Right lobe of liver (tissue), 6 donors: Measurements from ENCODE around the gene FAAH. TPM values are rescaled to one million over a fixed set of nuclear protein-coding genes. Genes with fewer than 3 reads are reported as not detected.
A peak's percentile ranks its signal among the peaks of the same experiment; 100 is the strongest.

Experiments used
- ATAC-seq, 4 donors: fragments of 200-7000 bp; cut with Tn5 transposase; one replicate each; pipeline ENCODE4 v1.9.1; 2020; ENCODE audit warnings: mild to moderate bottlenecking in 4 of 4, moderate library complexity in 4 of 4
- DNase-seq, 3 donors: peaks; one replicate each; pipeline ENCODE4 v3.0.0-alpha.2; 2020
- H3K27ac ChIP-seq, 3 donors: fragments of 200-600 bp; one replicate each; pipeline ENCODE4 v1.8.0; 2022
- H3K27me3 ChIP-seq, 2 donors: fragments of 200-600 bp; one replicate each; pipeline ENCODE4 v1.8.0; 2022
- H3K36me3 ChIP-seq, 4 donors: fragments of 200-600 bp; sonication (generic) in 1 of 4; one replicate each; pipeline versions ENCODE4 v1.5.1 to v1.8.0; 2017 to 2022; ENCODE audit warnings: control low read depth in 1 of 4
- H3K4me1 ChIP-seq, 4 donors: fragments of 200-600 bp; sonication (generic) in 1 of 4; one replicate each; pipeline versions ENCODE4 v1.5.1 to v1.8.0; 2017 to 2022; ENCODE audit warnings: control low read depth in 1 of 4
- H3K4me3 ChIP-seq, 3 donors: fragments of 200-600 bp; one replicate each; pipeline ENCODE4 v1.8.0; 2022
- H3K9me3 ChIP-seq, 4 donors: fragments of 200-600 bp; sonication (generic) in 1 of 4; one replicate each; pipeline versions ENCODE4 v1.5.1 to v1.8.0; 2017 to 2022; ENCODE audit warnings: control low read depth in 1 of 4
- POLR2A ChIP-seq: fragments of 450-650 bp; IDR thresholded peaks from one replicate; pipeline ENCODE4 v1.6.1; 2017; ENCODE audit warnings: antibody characterized with exemption, mild to moderate bottlenecking
- WGBS: methylation state at CpG from one replicate; pipeline ENCODE4 v1.1.6; 2018; ENCODE audit warnings: low coverage, low lambda C conversion rate; ENCODE audit not compliant: insufficient coverage; ENCODE audit errors: missing lambda C conversion rate; 5-methylcytosine and 5-hydroxymethylcytosine counted together
- intact Hi-C, 2 donors: fragments of 100-400 bp; cut with DNase I; formaldehyde crosslinking; loops; one replicate each; pipeline versions ENCODE4 v1.11.2 to v1.14.1; 2022
- total RNA-seq, 6 experiments: library from RNA; depleted of rRNA in 2 of 6; stranded (reverse); fragments of >200 nt in 2 of 6; fragmentation: NEBNext Ultra II Directional in 3 of 6; extraction: Animal tissue kit (Norgen Biotek cat#: 25700) in 3 of 6; gene quantifications; one replicate each; pipeline versions ENCODE4 v1.1.0 to v1.2.4, GENCODE V29; 2016 to 2023
- TF ChIP-seq, protein P1 (sequence below), 4 donors: fragments of 200-600 bp in 3 of 4; fragments of 450-650 bp in 1 of 4; IDR thresholded peaks; one replicate each; pipeline versions ENCODE4 v1.5.1 to v1.8.0; 2016 to 2022; ENCODE audit warnings: antibody characterized with exemption in 4 of 4, mild to moderate bottlenecking in 2 of 4
- donor health status: DM: no; HTN: yes; CAD: no.
- donor health status: DM: no; HTN: no; CAD: no.
- donor health status: DM: no; HTN: no; CAD: no.
- donor health status: DM: no; HTN: yes; CAD: no.
- donor health status: DM: no; HTN: yes; CAD: no.

The FAAH gene
- total RNA-seq, 6 experiments from 2014 or later, result 26.6 to 48.7 (median 33.5) TPM

- TF ChIP-seq, protein P1, sequence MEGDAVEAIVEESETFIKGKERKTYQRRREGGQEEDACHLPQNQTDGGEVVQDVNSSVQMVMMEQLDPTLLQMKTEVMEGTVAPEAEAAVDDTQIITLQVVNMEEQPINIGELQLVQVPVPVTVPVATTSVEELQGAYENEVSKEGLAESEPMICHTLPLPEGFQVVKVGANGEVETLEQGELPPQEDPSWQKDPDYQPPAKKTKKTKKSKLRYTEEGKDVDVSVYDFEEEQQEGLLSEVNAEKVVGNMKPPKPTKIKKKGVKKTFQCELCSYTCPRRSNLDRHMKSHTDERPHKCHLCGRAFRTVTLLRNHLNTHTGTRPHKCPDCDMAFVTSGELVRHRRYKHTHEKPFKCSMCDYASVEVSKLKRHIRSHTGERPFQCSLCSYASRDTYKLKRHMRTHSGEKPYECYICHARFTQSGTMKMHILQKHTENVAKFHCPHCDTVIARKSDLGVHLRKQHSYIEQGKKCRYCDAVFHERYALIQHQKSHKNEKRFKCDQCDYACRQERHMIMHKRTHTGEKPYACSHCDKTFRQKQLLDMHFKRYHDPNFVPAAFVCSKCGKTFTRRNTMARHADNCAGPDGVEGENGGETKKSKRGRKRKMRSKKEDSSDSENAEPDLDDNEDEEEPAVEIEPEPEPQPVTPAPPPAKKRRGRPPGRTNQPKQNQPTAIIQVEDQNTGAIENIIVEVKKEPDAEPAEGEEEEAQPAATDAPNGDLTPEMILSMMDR (IDR thresholded peaks at IDR 0.05), result no peak
- no peak for TF ChIP-seq POLR2A
- Histone ChIP-seq H3K9me3 (no peaks in the 10 kb centered on the region), H3K27me3 (no peaks in the 10 kb centered on the region), H3K4me1 (peaks cover 0 to 11% (median 5%) of the 10 kb centered on the region in 4 donors), H3K4me3 (no peak overlapping the region), H3K36me3 (no peaks in the 10 kb centered on the region), H3K27ac (no peak overlapping the region)
- intact Hi-C loops, result no loop called here
- 70% methylated on average over 5 of the region's 10 CpGs for WGBS
- ATAC-seq, result no peak
- DNase-seq, result no peak
Measured at GRCh38 chr1:46396441-46397398, 2.6 kb downstream of the FAAH start.

DNA sequence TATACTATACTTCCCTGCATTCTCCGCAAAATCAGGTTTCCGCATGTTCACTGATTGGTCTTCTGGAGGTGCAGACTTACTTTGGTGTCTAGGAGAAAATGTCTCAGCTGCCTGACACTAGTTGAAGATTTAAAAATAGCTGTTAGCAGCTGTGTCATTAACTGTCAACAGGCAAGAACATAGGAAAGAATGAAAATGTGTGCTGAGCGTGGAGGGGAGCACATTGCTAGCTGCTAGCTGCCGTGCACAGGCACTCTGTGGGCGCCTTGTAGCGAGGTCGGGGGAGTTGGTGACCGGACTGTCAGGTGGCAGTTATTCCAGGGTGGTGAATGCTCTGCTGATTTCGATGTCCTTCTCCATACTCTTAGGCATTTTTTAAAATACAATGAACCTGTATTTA is 5.2 kb downstream of the FAAH start:
- Histone ChIP-seq H3K4me1 (peaks cover 0 to 20% (median 6%) of the 10 kb centered on the region in 4 donors), H3K4me3 (no peak overlapping the region), H3K27me3 (no peaks in the 10 kb centered on the region), H3K27ac (no peak overlapping the region), H3K36me3 (no peaks in the 10 kb centered on the region), H3K9me3 (no peaks in the 10 kb centered on the region)
- no peak for TF ChIP-seq POLR2A
- TF ChIP-seq, protein P1 (IDR thresholded peaks at IDR 0.05), result no peak
- intact Hi-C loops, result no loop called here
- ATAC-seq, result no peak
- WGBS, result 81% methylated on average over 9 of the region's 9 CpGs
- DNase-seq, result no peak

DNA sequence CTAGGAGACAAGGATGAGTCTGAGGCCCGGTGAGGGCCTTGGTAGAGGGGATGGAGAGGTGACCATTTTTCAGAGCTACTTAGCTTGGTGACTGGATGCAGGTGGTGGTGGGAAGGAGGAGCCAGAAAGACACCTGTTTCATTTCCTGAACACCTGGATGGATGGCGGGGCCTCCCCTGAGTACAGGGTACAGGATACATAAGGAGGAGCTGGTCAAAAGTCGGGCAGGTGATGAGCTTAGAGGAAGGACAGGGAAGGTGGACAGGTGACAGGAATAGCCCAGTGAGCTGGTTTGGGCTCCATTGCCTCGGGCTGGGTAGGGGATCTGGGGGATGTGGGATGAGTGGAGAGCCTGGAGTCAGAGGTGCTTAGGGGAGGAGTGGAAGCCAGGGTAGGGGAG is 6.3 kb downstream of the FAAH start:
- Histone ChIP-seq H3K4me1 (peaks cover 0 to 17% (median 5%) of the 10 kb centered on the region in 4 donors), H3K4me3 (no peak overlapping the region), H3K27ac (no peak overlapping the region), H3K27me3 (no peaks in the 10 kb centered on the region), H3K36me3 (no peaks in the 10 kb centered on the region), H3K9me3 (no peaks in the 10 kb centered on the region)
- DNase-seq, result no peak
- WGBS, result 81% methylated on average over 4 of the region's 4 CpGs
- no peak for TF ChIP-seq POLR2A
- TF ChIP-seq, protein P1 (IDR thresholded peaks at IDR 0.05), result no peak
- no peak for ATAC-seq
- intact Hi-C loops, result no loop called here

DNA sequence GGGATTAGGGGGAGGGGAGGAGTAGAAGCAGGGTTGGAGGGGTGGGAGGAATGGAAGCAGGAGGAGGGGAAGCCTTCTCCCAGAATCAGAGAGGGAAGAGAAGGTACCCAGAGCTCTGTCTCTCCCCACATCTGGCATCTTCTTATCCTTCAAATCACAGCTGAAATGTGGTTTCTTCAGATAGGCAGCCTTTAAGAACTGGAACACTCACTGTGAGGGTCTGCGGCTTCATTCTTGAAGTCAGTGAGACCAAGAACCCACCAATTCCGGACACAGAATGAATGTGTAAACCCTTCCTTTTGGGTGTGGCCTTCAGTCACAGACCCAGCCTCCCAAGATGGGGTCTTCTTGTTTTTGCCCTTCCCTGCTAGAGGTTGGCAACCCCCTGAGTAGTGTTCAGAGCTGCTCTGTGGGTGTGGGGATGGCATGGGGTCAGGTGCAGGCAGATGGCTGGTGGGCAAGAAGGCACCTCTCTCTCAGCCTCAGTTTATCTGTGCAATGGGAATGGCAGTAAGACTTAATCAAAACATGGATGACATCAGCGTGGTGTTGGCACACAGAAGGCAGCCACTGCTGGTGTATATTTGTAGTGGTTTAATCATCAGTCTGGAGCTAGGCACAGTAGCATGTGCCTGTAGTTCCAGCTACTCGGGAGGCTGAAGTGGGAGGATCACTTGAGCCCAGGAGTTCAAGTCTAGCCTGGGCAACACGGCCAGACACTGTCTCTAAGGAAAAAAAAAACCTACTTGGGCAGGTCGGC is 7.2 kb downstream of the FAAH start:
- no peaks in the 10 kb centered on the region for H3K9me3 ChIP-seq
- H3K36me3 ChIP-seq, result no peaks in the 10 kb centered on the region
- no peak overlapping the region for H3K4me3 ChIP-seq
- 46% methylated on average over 5 of the region's 6 CpGs for WGBS
- intact Hi-C loops, result no loop called here
- TF ChIP-seq POLR2A, result no peak
- TF ChIP-seq, protein P1 (IDR thresholded peaks at IDR 0.05), result no peak
- peak overlapping the region in 1 of 3 donors; percentile 18 for H3K27ac ChIP-seq
- no peaks in the 10 kb centered on the region for H3K27me3 ChIP-seq
- H3K4me1 ChIP-seq, result peaks cover 0 to 13% (median 3%) of the 10 kb centered on the region in 4 donors
- ATAC-seq, result peak in 3 of 4 donors; percentile 3 to 67 (median 4)
- DNase-seq, result no peak
